Osteocyte (in vitro differentiated cells): ENCODE data around the gene WDR93. TPM values are rescaled to one million over a fixed set of nuclear protein-coding genes. Genes with fewer than 3 reads are reported as not detected.

Experiments
- DNase-seq: peaks from one replicate; pipeline ENCODE4 v3.0.0; 2021; ENCODE audit warnings: mixed read lengths; ENCODE audit not compliant: unreplicated experiment; ENCODE audit errors: extremely low spot score
- H3K27ac Mint-ChIP-seq: one replicate; pipeline ENCODE4 v1.8.0; 2021; ENCODE audit warnings: mild to moderate bottlenecking, mixed read lengths; ENCODE audit not compliant: unreplicated experiment
- H3K27me3 Mint-ChIP-seq: one replicate; pipeline ENCODE4 v1.8.0; 2021; ENCODE audit warnings: mixed read lengths; ENCODE audit not compliant: unreplicated experiment
- H3K36me3 Mint-ChIP-seq: one replicate; pipeline ENCODE4 v1.8.0; 2021; ENCODE audit warnings: mixed read lengths; ENCODE audit not compliant: unreplicated experiment
- H3K4me1 Mint-ChIP-seq: one replicate; pipeline ENCODE4 v1.8.0; 2021; ENCODE audit warnings: mixed read lengths; ENCODE audit not compliant: unreplicated experiment
- H3K4me3 Mint-ChIP-seq: one replicate; pipeline ENCODE4 v1.8.0; 2021; ENCODE audit warnings: mild to moderate bottlenecking, moderate library complexity, mixed read lengths; ENCODE audit not compliant: unreplicated experiment
- H3K9me3 Mint-ChIP-seq: one replicate; pipeline ENCODE4 v1.8.0; 2021; ENCODE audit warnings: mixed read lengths; ENCODE audit not compliant: unreplicated experiment
- CTCF ChIP-seq: fragments of 200-600 bp; sonication (generic); IDR thresholded peaks from 2 replicates; pipeline ENCODE4 v1.5.0; 2021; ENCODE audit warnings: antibody characterized with exemption, mild to moderate bottlenecking, moderate library complexity
- total RNA-seq: library from RNA; stranded (reverse); gene quantifications from 2 replicates; pipeline ENCODE4 v1.2.1, GENCODE V29; 2021

The WDR93 gene
- total RNA-seq, 1 donor from 2014 or later: 0.19 TPM

DNA sequence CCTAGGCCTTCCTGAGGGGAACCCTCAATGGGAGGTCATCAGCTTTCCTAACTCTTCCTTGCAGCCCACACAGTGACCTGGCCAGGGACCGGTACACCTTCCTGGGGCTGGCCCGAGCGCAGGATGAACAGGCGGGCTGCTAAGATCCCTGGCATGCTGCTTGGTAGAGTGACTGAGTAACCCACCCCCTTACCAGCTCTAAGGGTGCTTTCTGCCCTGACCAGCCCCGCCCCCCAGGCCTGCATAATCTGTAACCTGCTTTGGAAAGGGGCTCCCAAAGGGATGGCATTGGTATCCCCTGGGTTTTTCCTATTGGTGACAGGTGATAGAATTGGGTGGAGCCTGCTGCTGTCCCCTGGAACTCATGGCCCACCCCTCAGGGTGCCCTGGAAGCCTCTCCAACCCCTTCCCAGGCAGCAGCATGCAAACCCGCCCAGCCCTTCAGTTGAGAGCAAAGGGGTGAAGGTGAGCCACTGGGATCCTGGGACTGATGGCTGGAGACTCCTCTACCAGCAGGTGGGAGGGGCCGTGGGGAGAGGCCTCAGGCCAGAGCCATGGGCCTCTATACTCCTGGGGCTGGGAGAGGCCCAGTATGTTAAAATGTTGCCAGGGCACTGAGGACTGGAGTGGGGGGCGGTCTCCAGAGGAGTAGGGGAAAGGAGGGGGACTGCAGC lies 24.3 kb upstream of the WDR93 start:
- Mint-ChIP-seq H3K27me3 (no peaks in the 10 kb centered on the region), H3K4me3 (peak overlapping the region; percentile 26), H3K4me1 (peaks cover 22% of the 10 kb centered on the region), H3K9me3 (no peaks in the 10 kb centered on the region), H3K27ac (peak overlapping the region; percentile 41), H3K36me3 (no peaks in the 10 kb centered on the region)
- no peak for DNase-seq
- TF ChIP-seq CTCF: no peak

GRCh38 chr15:89666858-89667705 lies 23.5 kb upstream of the WDR93 start:
- TF ChIP-seq CTCF: no peak
- DNase-seq: no peak
- Mint-ChIP-seq H3K4me1 (peaks cover 22% of the 10 kb centered on the region), H3K27me3 (no peaks in the 10 kb centered on the region), H3K36me3 (no peaks in the 10 kb centered on the region), H3K9me3 (no peaks in the 10 kb centered on the region), H3K4me3 (no peak overlapping the region), H3K27ac (no peak overlapping the region)

GRCh38 chr15:89667706-89667960 lies 23.0 kb upstream of the WDR93 start:
- Mint-ChIP-seq H3K9me3 (no peaks in the 10 kb centered on the region), H3K4me1 (peaks cover 19% of the 10 kb centered on the region), H3K27ac (no peak overlapping the region), H3K36me3 (no peaks in the 10 kb centered on the region), H3K27me3 (no peaks in the 10 kb centered on the region), H3K4me3 (no peak overlapping the region)
- TF ChIP-seq CTCF: no peak
- no peak for DNase-seq

DNA sequence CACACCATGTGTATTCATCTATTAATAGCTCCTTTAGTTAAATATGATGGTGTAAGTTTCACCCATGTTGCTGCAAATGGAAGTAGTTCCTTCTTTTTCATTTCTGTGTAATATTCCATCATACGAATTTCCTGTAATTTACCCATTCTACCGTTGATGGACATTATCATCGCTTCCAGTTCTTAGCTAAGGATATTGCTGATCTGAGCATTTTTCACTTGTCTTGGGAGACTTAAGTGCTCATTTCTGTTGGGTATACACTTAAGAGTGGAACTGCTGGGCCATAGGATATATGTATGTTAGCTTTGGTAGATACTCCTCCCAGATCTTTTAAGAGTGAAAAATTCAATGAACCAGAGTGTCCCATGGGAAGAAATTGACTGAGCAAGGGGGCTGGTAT lies 22.4 kb upstream of the WDR93 start:
- no peaks in the 10 kb centered on the region for H3K27me3 Mint-ChIP-seq
- no peak overlapping the region for H3K4me3 Mint-ChIP-seq
- H3K27ac Mint-ChIP-seq: no peak overlapping the region
- TF ChIP-seq CTCF: no peak
- H3K4me1 Mint-ChIP-seq: peaks cover 14% of the 10 kb centered on the region
- H3K9me3 Mint-ChIP-seq: no peaks in the 10 kb centered on the region
- no peaks in the 10 kb centered on the region for H3K36me3 Mint-ChIP-seq
- no peak for DNase-seq

- H3K27me3 Mint-ChIP-seq: no peaks in the 10 kb centered on the region
- no peak for TF ChIP-seq CTCF
- peaks cover 13% of the 10 kb centered on the region for H3K4me1 Mint-ChIP-seq
- no peak overlapping the region for H3K4me3 Mint-ChIP-seq
- H3K9me3 Mint-ChIP-seq: no peaks in the 10 kb centered on the region
- no peaks in the 10 kb centered on the region for H3K36me3 Mint-ChIP-seq
- H3K27ac Mint-ChIP-seq: no peak overlapping the region
- DNase-seq: no peak
Measured at GRCh38 chr15:89669309-89669865, 21.2 kb upstream of the WDR93 start.
